Measurements from ENCODE around the gene BANP. TPM values are rescaled to one million over a fixed set of nuclear protein-coding genes. Genes with fewer than 3 reads are reported as not detected.
"Not testable (repeated sequence)": the region's sequence is repeated elsewhere in the genome, so short reads cannot be mapped to it uniquely, and the experiment has no call there.

BANP gene
- total RNA-seq, 1 donor from 2014 or later: 29.7 TPM

DNA sequence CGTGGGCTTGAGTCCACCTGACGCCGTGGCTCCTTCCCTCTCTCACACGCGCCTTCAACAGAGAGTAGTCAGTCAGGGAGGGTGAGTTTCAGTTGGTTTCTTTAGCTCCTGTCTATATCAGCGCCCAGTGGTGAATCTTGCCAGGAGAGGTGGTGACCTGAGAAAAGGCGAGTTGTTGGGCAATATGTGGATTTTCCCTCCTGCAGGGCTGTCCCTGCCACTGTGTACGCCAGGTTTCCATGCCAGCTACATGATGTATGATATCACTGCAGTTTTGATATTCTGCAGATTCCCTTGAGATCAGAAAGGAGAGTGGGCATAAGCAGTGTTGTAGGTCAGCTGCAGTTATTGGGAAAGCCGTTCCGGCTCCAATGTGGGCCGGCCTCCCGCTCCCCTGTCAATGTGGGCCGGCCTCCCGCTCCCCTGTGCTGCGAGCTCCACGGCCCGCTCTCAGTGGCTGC lies 31.4 kb downstream of the BANP start:
- intact Hi-C loops (cut with DNase I): no loop called here
- TF ChIP-seq, protein P1, sequence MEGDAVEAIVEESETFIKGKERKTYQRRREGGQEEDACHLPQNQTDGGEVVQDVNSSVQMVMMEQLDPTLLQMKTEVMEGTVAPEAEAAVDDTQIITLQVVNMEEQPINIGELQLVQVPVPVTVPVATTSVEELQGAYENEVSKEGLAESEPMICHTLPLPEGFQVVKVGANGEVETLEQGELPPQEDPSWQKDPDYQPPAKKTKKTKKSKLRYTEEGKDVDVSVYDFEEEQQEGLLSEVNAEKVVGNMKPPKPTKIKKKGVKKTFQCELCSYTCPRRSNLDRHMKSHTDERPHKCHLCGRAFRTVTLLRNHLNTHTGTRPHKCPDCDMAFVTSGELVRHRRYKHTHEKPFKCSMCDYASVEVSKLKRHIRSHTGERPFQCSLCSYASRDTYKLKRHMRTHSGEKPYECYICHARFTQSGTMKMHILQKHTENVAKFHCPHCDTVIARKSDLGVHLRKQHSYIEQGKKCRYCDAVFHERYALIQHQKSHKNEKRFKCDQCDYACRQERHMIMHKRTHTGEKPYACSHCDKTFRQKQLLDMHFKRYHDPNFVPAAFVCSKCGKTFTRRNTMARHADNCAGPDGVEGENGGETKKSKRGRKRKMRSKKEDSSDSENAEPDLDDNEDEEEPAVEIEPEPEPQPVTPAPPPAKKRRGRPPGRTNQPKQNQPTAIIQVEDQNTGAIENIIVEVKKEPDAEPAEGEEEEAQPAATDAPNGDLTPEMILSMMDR (IDR thresholded peaks at IDR 0.05): no peak
- Histone ChIP-seq H3K4me1 (no peaks in the 10 kb centered on the region), H3K27me3 (ENCODE audit: low read depth) (no peaks in the 10 kb centered on the region), H3K9me3 (no peaks in the 10 kb centered on the region), H3K27ac (no peak overlapping the region), H3K36me3 (peaks cover 42% of the 10 kb centered on the region), H3K4me3 (no peak overlapping the region)
- ATAC-seq (no peak), DNase-seq (no peak)

DNA sequence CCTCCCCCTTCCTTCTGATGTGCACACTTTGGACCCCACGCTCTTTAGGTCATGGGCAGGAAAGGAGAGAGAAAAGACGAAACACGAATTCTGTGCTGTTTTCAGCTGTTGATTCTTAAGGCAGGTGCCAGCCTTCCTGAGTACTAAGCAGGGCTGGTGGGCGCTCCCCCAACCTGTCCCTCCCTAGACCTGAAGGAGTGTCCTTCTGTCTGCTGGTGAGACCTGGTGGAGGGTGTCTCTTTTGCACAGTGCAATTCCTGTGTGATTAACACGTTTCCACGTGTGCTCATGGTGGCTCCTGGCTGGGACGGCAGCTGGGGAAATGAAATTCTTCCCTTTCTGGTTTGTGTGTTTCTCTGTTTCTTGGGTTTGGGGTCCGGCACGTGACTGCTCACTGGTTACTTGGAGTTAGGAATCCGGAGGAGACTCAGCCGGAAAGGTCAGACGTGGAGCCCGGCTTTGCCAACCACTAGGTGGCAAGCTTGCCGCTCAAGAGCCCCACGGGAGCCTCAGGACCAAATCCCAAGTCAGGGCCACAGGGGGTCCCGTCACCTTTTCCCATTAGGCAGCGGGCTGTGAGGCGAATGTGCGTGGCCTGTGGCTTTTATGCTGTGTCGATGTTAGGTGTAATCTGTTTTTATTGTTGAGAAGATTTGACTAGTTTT lies 32.0 kb downstream of the BANP start:
- H3K4me3 ChIP-seq; DNase-seq; H3K9me3 ChIP-seq; H3K27ac ChIP-seq; H3K27me3 ChIP-seq (ENCODE audit: low read depth); H3K4me1 ChIP-seq; intact Hi-C loops (cut with DNase I): not testable (repeated sequence)
- H3K36me3 ChIP-seq: peaks cover 42% of the 10 kb centered on the region
- TF ChIP-seq, protein P1 (IDR thresholded peaks at IDR 0.05): peak; percentile 27
- peak; percentile 76 to 83 for ATAC-seq

DNA sequence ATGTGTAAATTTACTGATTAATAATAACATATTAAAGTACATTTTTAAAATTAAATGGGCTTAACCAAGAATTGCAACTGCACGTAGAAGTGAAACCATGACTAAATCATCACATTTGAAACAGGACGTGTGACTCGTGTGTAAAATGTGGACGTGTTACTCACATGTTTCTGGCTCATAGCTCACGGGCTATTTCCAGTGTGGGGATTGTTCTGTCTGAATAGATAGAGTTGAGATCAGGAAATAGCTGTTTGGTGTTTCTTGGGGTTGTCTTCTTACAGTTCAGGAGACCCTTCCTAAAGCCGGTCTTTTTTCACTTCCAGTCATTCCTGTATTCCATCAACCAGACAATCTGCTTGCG lies 32.5 kb downstream of the BANP start:
- H3K4me1 ChIP-seq; ATAC-seq; intact Hi-C loops (cut with DNase I); DNase-seq; H3K27ac ChIP-seq; H3K27me3 ChIP-seq (ENCODE audit: low read depth); H3K4me3 ChIP-seq; H3K9me3 ChIP-seq: not testable (repeated sequence)
- peaks cover 46% of the 10 kb centered on the region for H3K36me3 ChIP-seq

DNA sequence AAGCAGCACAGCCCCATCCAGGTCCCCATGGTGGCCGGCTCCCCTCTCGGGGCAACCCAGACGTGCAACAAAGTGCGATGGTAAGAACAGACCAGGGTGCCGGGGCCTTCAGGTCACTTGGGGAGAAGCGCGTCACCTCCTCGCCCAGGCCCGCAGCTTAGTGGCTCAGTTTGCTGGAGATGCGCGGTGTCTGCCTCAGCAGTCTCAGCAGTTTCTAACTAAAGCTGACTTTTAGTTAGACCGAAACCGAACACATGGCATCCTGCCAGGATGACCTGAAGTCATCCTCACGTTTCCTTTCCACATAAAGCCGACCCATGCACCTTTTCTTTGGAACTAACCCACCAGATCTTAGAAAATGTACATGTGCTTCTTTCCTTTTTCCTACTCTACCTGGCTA lies 32.9 kb downstream of the BANP start:
- peaks cover 49% of the 10 kb centered on the region for H3K36me3 ChIP-seq
- DNase-seq; H3K27ac ChIP-seq; H3K27me3 ChIP-seq (ENCODE audit: low read depth); H3K4me1 ChIP-seq; H3K9me3 ChIP-seq; H3K4me3 ChIP-seq; ATAC-seq; intact Hi-C loops (cut with DNase I): not testable (repeated sequence)

DNA sequence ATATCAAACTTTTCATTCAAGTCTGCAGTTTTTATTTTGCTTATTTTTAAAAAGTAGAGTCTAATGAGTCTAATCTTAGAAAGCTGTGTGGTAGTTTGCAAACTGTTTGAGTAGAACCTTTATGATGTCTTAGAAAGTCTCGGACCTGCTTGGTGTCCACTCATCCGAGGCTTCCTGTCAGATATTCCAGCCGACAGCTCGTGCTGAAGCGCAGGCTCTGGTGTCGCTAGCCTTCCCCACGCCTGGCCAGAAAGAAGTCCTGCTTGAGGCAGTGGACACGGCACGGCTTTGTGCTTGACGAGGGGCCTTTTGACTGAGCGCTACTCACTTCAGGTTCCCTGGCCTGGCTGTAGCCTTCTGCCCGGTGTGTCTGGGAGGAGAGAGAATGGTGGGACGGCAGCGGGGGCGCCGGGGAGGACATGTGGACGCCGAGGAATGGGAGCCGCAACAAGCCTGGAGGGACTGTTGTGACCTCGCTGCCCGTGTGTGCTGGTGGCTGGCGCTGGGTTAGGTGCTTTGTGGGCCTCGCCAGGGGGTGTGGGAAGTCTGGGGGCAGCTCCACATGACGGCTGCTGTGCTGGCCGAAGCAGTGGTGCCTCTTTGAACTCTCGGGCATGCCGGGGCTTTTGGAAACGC lies 33.5 kb downstream of the BANP start:
- no peak overlapping the region for H3K27ac ChIP-seq
- no peaks in the 10 kb centered on the region for H3K27me3 ChIP-seq (ENCODE audit: low read depth)
- no peaks in the 10 kb centered on the region for H3K4me1 ChIP-seq
- no peak overlapping the region for H3K4me3 ChIP-seq
- H3K9me3 ChIP-seq: no peaks in the 10 kb centered on the region
- intact Hi-C loops (cut with DNase I): no loop called here
- no peak for ATAC-seq
- DNase-seq: no peak
- H3K36me3 ChIP-seq: peaks cover 49% of the 10 kb centered on the region
- TF ChIP-seq, protein P1 (IDR thresholded peaks at IDR 0.05): no peak

DNA sequence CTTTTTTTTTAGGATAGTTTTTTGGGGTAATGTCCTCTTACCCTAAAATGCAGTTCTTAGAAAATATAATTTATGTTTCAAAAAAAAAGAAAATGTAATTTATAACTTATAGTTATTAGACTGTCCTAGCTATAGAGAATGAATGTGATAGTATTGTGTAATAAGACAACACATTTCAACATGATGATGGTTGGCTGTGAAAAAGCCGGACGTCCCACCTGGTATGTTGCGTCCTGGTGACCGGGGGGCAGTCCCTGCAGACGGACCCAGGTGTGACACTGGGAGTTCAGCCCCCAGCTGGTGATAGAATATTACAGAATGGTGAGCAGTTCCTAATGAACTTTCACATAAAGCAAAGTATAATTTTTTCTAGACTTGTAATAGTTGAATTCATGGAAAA lies 34.3 kb downstream of the BANP start:
- H3K27me3 ChIP-seq (ENCODE audit: low read depth); H3K9me3 ChIP-seq; intact Hi-C loops (cut with DNase I); ATAC-seq; H3K4me3 ChIP-seq; DNase-seq; H3K27ac ChIP-seq; H3K4me1 ChIP-seq: not testable (repeated sequence)
- peaks cover 48% of the 10 kb centered on the region for H3K36me3 ChIP-seq

DNA sequence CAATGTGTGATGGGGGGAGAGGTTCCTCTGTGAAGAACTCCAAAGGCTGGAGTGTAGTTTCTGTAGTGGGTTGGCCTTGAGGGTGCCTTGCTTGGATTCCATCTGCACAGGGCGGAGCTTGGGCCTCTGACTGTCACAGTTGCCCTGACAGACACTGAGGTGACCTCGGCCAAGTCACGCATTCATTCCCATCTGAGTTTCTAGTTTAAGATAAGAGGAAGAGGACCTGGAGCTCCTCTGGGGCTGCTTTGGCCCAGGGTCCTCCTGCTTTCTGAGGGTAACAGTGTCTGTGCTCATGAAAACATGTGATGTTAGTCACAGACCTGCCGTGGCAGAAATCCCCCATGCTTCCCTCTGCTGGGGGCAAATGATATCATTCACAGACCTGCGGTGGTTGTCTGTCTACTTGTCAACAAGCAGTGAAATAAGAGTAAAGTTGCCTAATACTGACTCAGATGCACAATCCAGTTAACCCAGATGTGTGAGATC lies 35.2 kb downstream of the BANP start:
- H3K27ac ChIP-seq; H3K4me1 ChIP-seq; H3K9me3 ChIP-seq; intact Hi-C loops (cut with DNase I); DNase-seq; ATAC-seq; H3K27me3 ChIP-seq (ENCODE audit: low read depth); H3K4me3 ChIP-seq: not testable (repeated sequence)
- H3K36me3 ChIP-seq: peaks cover 39% of the 10 kb centered on the region

DNA sequence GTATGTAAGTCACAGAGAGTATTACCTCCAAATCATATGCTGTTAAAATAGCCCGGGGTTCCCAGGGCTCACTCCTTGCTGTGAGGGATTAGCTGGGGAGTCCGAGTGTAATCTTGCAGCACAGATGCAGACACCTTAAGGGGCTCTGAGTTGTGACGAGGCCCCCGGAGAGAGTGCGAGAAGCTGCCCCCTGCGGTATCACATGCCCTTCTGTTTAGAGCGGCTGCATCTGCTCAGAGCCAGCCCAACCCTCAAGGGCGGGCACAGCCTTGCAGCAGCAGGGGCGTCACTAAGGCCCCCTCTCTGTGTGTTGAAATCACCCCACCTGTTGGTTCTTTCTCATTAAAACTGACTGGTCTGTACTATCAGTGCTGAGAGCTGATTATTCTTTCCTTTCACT lies 37.4 kb downstream of the BANP start:
- H3K9me3 ChIP-seq; H3K4me1 ChIP-seq; intact Hi-C loops (cut with DNase I); H3K27me3 ChIP-seq (ENCODE audit: low read depth); ATAC-seq; DNase-seq; H3K4me3 ChIP-seq; H3K27ac ChIP-seq: not testable (repeated sequence)
- peaks cover 31% of the 10 kb centered on the region for H3K36me3 ChIP-seq

DNA sequence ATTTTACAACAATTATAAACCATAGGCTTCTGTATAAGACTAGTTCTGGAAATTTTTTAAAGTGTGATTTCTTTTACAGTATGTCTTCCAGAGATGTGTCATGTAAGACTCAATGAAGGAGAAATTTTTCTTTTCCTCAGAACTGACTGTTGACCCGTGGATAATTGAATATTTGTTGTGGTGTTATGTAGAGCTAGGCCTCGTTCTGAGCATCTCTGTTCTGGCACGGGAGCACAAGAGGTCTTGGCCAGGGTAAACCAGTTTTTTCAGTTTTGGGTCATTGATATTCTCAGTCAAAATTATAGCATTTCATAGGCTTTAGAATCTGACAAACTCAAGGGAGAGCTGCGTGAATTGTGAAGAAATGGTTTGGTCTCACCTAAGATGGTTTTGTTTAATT lies 39.0 kb downstream of the BANP start:
- H3K36me3 ChIP-seq: peaks cover 18% of the 10 kb centered on the region
- DNase-seq; intact Hi-C loops (cut with DNase I): not testable (repeated sequence)

DNA sequence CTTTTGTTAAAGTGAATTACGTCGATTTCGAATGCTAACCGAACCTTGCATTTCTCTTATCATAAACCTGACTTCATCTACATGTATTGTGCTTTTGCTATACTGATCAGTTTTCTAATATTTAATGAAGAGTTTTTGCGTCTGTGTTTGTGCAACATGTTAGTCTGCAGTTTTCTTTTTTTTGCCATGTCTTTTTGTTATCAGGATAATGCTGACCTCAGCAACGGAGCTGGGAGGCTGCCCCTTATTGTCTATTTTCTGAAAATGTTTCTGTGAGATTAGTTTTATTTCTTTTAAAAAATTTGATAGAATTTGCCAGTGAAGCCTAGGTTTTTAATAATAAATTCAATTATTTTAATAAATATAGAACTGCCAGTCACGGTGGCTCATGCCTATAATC lies 40.9 kb downstream of the BANP start:
- H3K9me3 ChIP-seq; intact Hi-C loops (cut with DNase I): not testable (repeated sequence)

More for the DNA sequence above, 39.0 kb downstream of the BANP start:
- H3K4me1 ChIP-seq; H3K27me3 ChIP-seq (ENCODE audit: low read depth); H3K4me3 ChIP-seq; H3K27ac ChIP-seq; ATAC-seq; H3K9me3 ChIP-seq: not testable (repeated sequence)

More for the DNA sequence above, 40.9 kb downstream of the BANP start:
- H3K27me3 ChIP-seq (ENCODE audit: low read depth); H3K4me1 ChIP-seq; H3K4me3 ChIP-seq; ATAC-seq; DNase-seq; H3K27ac ChIP-seq: not testable (repeated sequence)
- H3K36me3 ChIP-seq: peaks cover 12% of the 10 kb centered on the region

All from lower lobe of right lung (tissue), 2 donors.